ENCODE results near the gene MICAL3.

Gene MICAL3

GRCh38 chr22:18067548-18068341 lies 43.4 kb upstream of the MICAL3 start:
- ATAC-seq = no peak

DNA sequence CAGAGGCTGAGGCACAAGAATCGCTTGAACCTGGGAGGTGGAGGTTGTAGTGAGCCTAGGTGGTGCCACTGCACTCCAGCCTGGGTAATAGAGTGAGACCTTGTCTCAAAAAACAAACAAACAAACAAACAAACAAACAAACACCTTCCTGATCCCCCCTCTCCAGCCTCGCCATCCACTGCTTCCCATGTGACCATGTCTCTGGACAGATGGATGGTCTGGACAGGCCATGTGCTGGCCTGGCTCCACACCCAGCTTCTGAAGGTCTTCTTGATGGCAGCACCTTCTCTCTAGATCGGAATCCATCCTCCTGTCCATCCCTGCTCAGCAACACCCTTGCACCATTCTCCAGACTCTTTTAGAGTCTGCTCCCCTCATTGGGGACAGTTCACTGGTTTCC lies 42.8 kb upstream of the MICAL3 start:
- TF ChIP-seq PPARA (CRISPR knock-in tag; IDR thresholded peaks at IDR 0.05; ENCODE audit: borderline replicate concordance) = no peak
- no peak for TF ChIP-seq TCF4 (CRISPR knock-in tag; IDR thresholded peaks at IDR 0.05; ENCODE audit: borderline replicate concordance)
- TF ChIP-seq ESRRG (CRISPR knock-in tag; IDR thresholded peaks at IDR 0.05) = no peak
- no peak for TF ChIP-seq ZC3H10 (CRISPR knock-in tag; IDR thresholded peaks at IDR 0.05)
- no peak for TF ChIP-seq CSDC2 (CRISPR knock-in tag; IDR thresholded peaks at IDR 0.05)
- TF ChIP-seq BACH2 (CRISPR knock-in tag; IDR thresholded peaks at IDR 0.05; ENCODE audit: borderline replicate concordance) = no peak
- TF ChIP-seq, protein P1, sequence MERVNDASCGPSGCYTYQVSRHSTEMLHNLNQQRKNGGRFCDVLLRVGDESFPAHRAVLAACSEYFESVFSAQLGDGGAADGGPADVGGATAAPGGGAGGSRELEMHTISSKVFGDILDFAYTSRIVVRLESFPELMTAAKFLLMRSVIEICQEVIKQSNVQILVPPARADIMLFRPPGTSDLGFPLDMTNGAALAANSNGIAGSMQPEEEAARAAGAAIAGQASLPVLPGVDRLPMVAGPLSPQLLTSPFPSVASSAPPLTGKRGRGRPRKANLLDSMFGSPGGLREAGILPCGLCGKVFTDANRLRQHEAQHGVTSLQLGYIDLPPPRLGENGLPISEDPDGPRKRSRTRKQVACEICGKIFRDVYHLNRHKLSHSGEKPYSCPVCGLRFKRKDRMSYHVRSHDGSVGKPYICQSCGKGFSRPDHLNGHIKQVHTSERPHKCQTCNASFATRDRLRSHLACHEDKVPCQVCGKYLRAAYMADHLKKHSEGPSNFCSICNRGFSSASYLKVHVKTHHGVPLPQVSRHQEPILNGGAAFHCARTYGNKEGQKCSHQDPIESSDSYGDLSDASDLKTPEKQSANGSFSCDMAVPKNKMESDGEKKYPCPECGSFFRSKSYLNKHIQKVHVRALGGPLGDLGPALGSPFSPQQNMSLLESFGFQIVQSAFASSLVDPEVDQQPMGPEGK (CRISPR knock-in tag; IDR thresholded peaks at IDR 0.05; ENCODE audit: borderline replicate concordance) = no peak
- TF ChIP-seq, protein P2, sequence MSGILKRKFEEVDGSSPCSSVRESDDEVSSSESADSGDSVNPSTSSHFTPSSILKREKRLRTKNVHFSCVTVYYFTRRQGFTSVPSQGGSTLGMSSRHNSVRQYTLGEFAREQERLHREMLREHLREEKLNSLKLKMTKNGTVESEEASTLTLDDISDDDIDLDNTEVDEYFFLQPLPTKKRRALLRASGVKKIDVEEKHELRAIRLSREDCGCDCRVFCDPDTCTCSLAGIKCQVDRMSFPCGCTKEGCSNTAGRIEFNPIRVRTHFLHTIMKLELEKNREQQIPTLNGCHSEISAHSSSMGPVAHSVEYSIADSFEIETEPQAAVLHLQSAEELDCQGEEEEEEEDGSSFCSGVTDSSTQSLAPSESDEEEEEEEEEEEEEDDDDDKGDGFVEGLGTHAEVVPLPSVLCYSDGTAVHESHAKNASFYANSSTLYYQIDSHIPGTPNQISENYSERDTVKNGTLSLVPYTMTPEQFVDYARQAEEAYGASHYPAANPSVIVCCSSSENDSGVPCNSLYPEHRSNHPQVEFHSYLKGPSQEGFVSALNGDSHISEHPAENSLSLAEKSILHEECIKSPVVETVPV (CRISPR knock-in tag; IDR thresholded peaks at IDR 0.05) = no peak
- no peak for TF ChIP-seq GLIS3 (CRISPR knock-in tag; IDR thresholded peaks at IDR 0.05)
- TF ChIP-seq SNAI2 (CRISPR knock-in tag; IDR thresholded peaks at IDR 0.05) = no peak
- TF ChIP-seq RARB (CRISPR knock-in tag; IDR thresholded peaks at IDR 0.05) = no peak
- no peak for TF ChIP-seq ISL1 (CRISPR knock-in tag; IDR thresholded peaks at IDR 0.05)
- no peak for TF ChIP-seq ZFP30 (CRISPR knock-in tag; IDR thresholded peaks at IDR 0.05)
- TF ChIP-seq, protein P3, sequence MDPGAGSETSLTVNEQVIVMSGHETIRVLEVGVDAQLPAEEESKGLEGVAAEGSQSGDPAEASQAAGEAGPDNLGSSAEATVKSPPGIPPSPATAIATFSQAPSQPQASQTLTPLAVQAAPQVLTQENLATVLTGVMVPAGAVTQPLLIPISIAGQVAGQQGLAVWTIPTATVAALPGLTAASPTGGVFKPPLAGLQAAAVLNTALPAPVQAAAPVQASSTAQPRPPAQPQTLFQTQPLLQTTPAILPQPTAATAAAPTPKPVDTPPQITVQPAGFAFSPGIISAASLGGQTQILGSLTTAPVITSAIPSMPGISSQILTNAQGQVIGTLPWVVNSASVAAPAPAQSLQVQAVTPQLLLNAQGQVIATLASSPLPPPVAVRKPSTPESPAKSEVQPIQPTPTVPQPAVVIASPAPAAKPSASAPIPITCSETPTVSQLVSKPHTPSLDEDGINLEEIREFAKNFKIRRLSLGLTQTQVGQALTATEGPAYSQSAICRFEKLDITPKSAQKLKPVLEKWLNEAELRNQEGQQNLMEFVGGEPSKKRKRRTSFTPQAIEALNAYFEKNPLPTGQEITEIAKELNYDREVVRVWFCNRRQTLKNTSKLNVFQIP (CRISPR knock-in tag; IDR thresholded peaks at IDR 0.05; ENCODE audit: borderline replicate concordance, low read depth) = no peak
- no peak for ATAC-seq

More at GRCh38 chr22:18067548-18068341, 43.4 kb upstream of the MICAL3 start:
- TF ChIP-seq TSHZ2 (CRISPR knock-in tag; IDR thresholded peaks at IDR 0.05) (no peak), ZFP3 (CRISPR knock-in tag; IDR thresholded peaks at IDR 0.05) (no peak), ZC3H10 (CRISPR knock-in tag; IDR thresholded peaks at IDR 0.05) (no peak), RARB (CRISPR knock-in tag; IDR thresholded peaks at IDR 0.05) (no peak), SNAI2 (CRISPR knock-in tag; IDR thresholded peaks at IDR 0.05) (no peak)

GRCh38 chr22:18066181-18066859 lies 42.0 kb upstream of the MICAL3 start:
- ATAC-seq = no peak
- TF ChIP-seq ZNF70 (CRISPR knock-in tag; IDR thresholded peaks at IDR 0.05) (no peak), ZNF565 (CRISPR knock-in tag; conservative IDR thresholded peaks at IDR 0.05; ENCODE audit: low read depth) (no peak), ZFP30 (CRISPR knock-in tag; IDR thresholded peaks at IDR 0.05) (no peak), ZFP3 (CRISPR knock-in tag; IDR thresholded peaks at IDR 0.05) (no peak), BACH2 (CRISPR knock-in tag; IDR thresholded peaks at IDR 0.05; ENCODE audit: borderline replicate concordance) (no peak), ISL1 (CRISPR knock-in tag; IDR thresholded peaks at IDR 0.05) (no peak)

- peak; percentile 44; the same call in 2 of the 3 replicates for ATAC-seq
- TF ChIP-seq, protein P3 (CRISPR knock-in tag; IDR thresholded peaks at IDR 0.05; ENCODE audit: borderline replicate concordance, low read depth) = no peak
- TF ChIP-seq ARNTL (CRISPR knock-in tag; IDR thresholded peaks at IDR 0.05; ENCODE audit: borderline replicate concordance, low read depth) (no peak), CREB5 (CRISPR knock-in tag; IDR thresholded peaks at IDR 0.05; ENCODE audit: low read depth) (no peak)
Observed at GRCh38 chr22:18065256-18065655, 40.9 kb upstream of the MICAL3 start.
